GM23248 (cell line): Measurements from ENCODE around the gene CDK14. TPM values are rescaled to one million over a fixed set of nuclear protein-coding genes. Genes with fewer than 3 reads are reported as not detected.

Experiments used
- DNase-seq: peaks from one replicate; pipeline ENCODE4 v3.0.0-alpha.2; 2015
- H2AFZ ChIP-seq: fragments of 200-600 bp; sonication (generic); 2 replicates; pipeline ENCODE4 v1.6.1; 2016; ENCODE audit warnings: antibody characterized with exemption
- H3F3A ChIP-seq: fragments of 200-600 bp; sonication (generic); 2 replicates; pipeline ENCODE4 v1.6.1; 2016; ENCODE audit warnings: mild to moderate bottlenecking, antibody characterized with exemption, mixed run types; ENCODE audit not compliant: insufficient read depth
- H3K27ac ChIP-seq: fragments of 200-600 bp; sonication (generic); 2 replicates; pipeline ENCODE4 v1.5.1; 2016; ENCODE audit warnings: mild to moderate bottlenecking
- H3K27me3 ChIP-seq: fragments of 200-600 bp; sonication (generic); replicated peaks from 2 replicates; pipeline ENCODE4 v1.6.1; 2016; ENCODE audit warnings: mild to moderate bottlenecking; ENCODE audit not compliant: insufficient read depth
- H3K36me3 ChIP-seq: fragments of 200-600 bp; sonication (generic); 2 replicates; pipeline ENCODE4 v1.6.1; 2016; ENCODE audit warnings: low read depth, mild to moderate bottlenecking
- H3K4me1 ChIP-seq: fragments of 200-600 bp; sonication (generic); 2 replicates; pipeline ENCODE4 v1.6.1; 2016; ENCODE audit warnings: mild to moderate bottlenecking; ENCODE audit not compliant: insufficient read depth
- H3K4me2 ChIP-seq: fragments of 200-600 bp; sonication (generic); one replicate; pipeline ENCODE4 v1.6.1; 2016; ENCODE audit warnings: mild to moderate bottlenecking; ENCODE audit not compliant: unreplicated experiment
- H3K4me3 ChIP-seq: fragments of 200-600 bp; sonication (generic); 2 replicates; pipeline ENCODE4 v1.5.1; 2016; ENCODE audit warnings: mild to moderate bottlenecking
- H3K79me2 ChIP-seq: fragments of 200-600 bp; sonication (generic); 2 replicates; pipeline ENCODE4 v1.6.1; 2016; ENCODE audit warnings: mild to moderate bottlenecking; ENCODE audit not compliant: insufficient read depth
- H3K9ac ChIP-seq: fragments of 200-600 bp; sonication (generic); 2 replicates; pipeline ENCODE4 v1.6.1; 2016; ENCODE audit warnings: mild to moderate bottlenecking
- H3K9me2 ChIP-seq: fragments of 200-600 bp; sonication (generic); 2 replicates; pipeline ENCODE4 v1.6.1; 2016; ENCODE audit warnings: mixed run types, mild to moderate bottlenecking, moderate library complexity; ENCODE audit not compliant: insufficient read depth
- H3K9me3 ChIP-seq: fragments of 200-600 bp; sonication (generic); one replicate; pipeline ENCODE4 v1.6.1; 2017; ENCODE audit warnings: low read depth
- H4K20me1 ChIP-seq: fragments of 200-600 bp; sonication (generic); 2 replicates; pipeline ENCODE4 v1.6.0; 2016; ENCODE audit not compliant: insufficient read depth
- EZH2 ChIP-seq: fragments of 200-600 bp; sonication (generic); IDR thresholded peaks from 2 replicates; pipeline ENCODE4 v1.6.1; 2018; ENCODE audit warnings: antibody characterized with exemption, mild to moderate bottlenecking; ENCODE audit not compliant: insufficient read depth, poor library complexity, severe bottlenecking
- EZH2phosphoT487 ChIP-seq: fragments of 200-600 bp; sonication (generic); IDR thresholded peaks from 2 replicates; pipeline ENCODE4 v1.6.1; 2018; ENCODE audit warnings: antibody characterized with exemption, moderate library complexity, mild to moderate bottlenecking, low read depth; ENCODE audit not compliant: insufficient read depth
- WGBS, 2 experiments: methylation state at CpG; one replicate each; pipeline ENCODE4 v1.1.6; 2015 to 2017; ENCODE audit warnings: low lambda C conversion rate in 2 of 2, low coverage in 1 of 2; ENCODE audit errors: missing lambda C conversion rate in 2 of 2; 5-methylcytosine and 5-hydroxymethylcytosine counted together
- in situ Hi-C: fragments of 300-500 bp; cut with MboI; formaldehyde crosslinking; loops from 2 replicates; pipeline ENCODE4 v1.15.0; 2020
- polyA plus RNA-seq: library from polyadenylated mRNA; unstranded; fragments of >200 nt; fragmentation: Nextera tagmentation; extraction: Ambion mirVana; gene quantifications from 2 replicates; pipeline ENCODE4 v1.2.1, GENCODE V29; 2016
- total RNA-seq: library from RNA; depleted of rRNA; stranded (reverse); fragments of >200 nt; shearing (Covaris generic); gene quantifications from 2 replicates; pipeline ENCODE4 v1.2.3, GENCODE V29; 2014

Gene CDK14
- total and polyA plus RNA-seq, 2 experiments from 2014 or later, result 19.9 to 21.2 TPM

DNA sequence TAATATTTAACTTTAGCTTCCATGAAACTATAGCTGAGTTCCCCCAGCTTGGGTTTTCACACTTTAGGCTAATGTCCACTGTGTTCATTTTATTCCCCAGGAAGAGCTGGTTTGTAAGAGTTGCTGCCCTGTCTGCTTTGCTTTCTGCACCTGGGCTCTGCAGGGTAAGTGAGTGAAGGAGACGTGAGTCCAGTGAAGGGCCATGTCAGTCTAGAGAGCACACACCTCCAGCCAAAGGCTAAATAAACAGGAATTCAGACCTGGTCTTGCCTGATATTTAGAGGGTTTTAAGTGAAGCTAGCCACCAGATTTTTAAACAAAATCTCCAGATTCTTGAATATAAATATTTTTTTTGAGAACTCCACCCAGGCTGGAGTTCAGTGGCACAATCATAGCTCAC lies 643.7 kb downstream of the CDK14 start:
- Histone ChIP-seq H3K79me2 (no peaks in the 10 kb centered on the region), H3F3A (peaks cover 43% of the 10 kb centered on the region), H3K9me3 (no peaks in the 10 kb centered on the region), H2AFZ (no peak overlapping the region), H3K9me2 (no peaks in the 10 kb centered on the region), H3K4me2 (peak overlapping the region; percentile 43), H3K27ac (peak overlapping the region; percentile 58), H3K4me3 (0 out of 2 replicates have a peak overlapping the region, but pooled peaks have one; percentile 1), H3K27me3 (no peaks in the 10 kb centered on the region), H3K9ac (no peak overlapping the region), H3K36me3 (no peaks in the 10 kb centered on the region), H4K20me1 (no peaks in the 10 kb centered on the region), H3K4me1 (peaks cover 59% of the 10 kb centered on the region)
- no peak for DNase-seq
- no peak for TF ChIP-seq EZH2phosphoT487
- TF ChIP-seq EZH2, result no peak
- 89 to 100% methylated on average over 1 of the region's 1 CpG for WGBS, 2 experiments
- in situ Hi-C loops, result no loop called here

- Histone ChIP-seq H3K27me3 (no peaks in the 10 kb centered on the region), H4K20me1 (no peaks in the 10 kb centered on the region), H3F3A (peaks cover 43% of the 10 kb centered on the region), H3K9me3 (no peaks in the 10 kb centered on the region), H3K4me2 (peak overlapping the region; percentile 43), H3K9me2 (no peaks in the 10 kb centered on the region), H3K4me1 (peaks cover 59% of the 10 kb centered on the region), H3K36me3 (no peaks in the 10 kb centered on the region), H3K4me3 (peak overlapping the region; percentile 15; the same call in 1 of the 2 replicates), H3K9ac (peak overlapping the region; percentile 41; the same call in 1 of the 2 replicates), H3K79me2 (no peaks in the 10 kb centered on the region), H3K27ac (peak overlapping the region; percentile 58), H2AFZ (peak overlapping the region; percentile 43)
- 2 to 3% methylated on average over 2 of the region's 2 CpGs for WGBS, 2 experiments
- in situ Hi-C loops, result no loop called here
- TF ChIP-seq EZH2 (no peak), EZH2phosphoT487 (no peak)
- peak; percentile 83 for DNase-seq
Measured at GRCh38 chr7:91240376-91240941, 644.3 kb downstream of the CDK14 start.

DNA sequence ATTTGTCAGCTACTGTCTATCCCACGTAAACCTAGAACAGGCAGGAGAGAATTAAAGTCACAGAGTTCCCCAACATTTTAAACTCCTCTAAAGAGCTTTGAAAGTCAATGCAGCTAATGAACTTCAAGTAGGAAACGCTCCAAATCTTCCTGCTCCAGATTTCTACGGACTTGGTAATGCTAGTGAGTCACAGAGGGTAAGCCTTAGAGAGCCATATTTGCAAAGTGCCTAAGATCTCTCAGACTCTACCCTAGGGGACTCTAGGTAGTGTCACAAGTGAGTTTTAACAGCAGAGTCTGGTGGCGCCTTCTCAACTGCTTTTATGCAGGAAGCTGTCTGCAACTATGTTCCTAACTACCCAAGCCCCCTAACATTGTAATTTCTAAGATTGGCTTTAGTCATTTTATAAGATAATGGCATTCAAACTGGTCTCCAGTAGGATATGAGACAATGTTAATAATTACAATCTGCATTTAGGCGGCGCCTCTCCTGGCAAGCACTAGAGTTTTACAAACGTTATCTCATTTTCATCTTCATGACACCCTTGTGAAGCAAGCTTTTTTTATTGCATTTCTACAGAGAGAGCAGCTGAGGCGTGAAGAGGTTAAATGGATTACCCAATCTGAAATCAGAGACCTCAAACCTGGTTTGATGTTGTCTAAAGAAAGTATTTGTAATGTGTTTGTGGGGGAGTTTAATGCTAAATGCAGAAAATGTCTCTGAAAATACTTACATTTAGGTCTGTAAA lies 646.1 kb downstream of the CDK14 start:
- H3F3A ChIP-seq, result peaks cover 43% of the 10 kb centered on the region
- no peaks in the 10 kb centered on the region for H3K36me3 ChIP-seq
- 47 to 48% methylated on average over 8 of the region's 8 CpGs for WGBS, 2 experiments
- H3K79me2 ChIP-seq, result no peaks in the 10 kb centered on the region
- in situ Hi-C loops, result no loop called here
- peaks cover 59% of the 10 kb centered on the region for H3K4me1 ChIP-seq
- peak overlapping the region; percentile 40 for H3K4me2 ChIP-seq
- peak; percentile 89 for DNase-seq
- H4K20me1 ChIP-seq, result no peaks in the 10 kb centered on the region
- TF ChIP-seq EZH2phosphoT487, result no peak
- no peak for TF ChIP-seq EZH2
- H3K27ac ChIP-seq, result peak overlapping the region; percentile 39; the same call in 1 of the 2 replicates
- H3K4me3 ChIP-seq, result no peak overlapping the region
- no peaks in the 10 kb centered on the region for H3K9me2 ChIP-seq
- H3K27me3 ChIP-seq, result no peaks in the 10 kb centered on the region
- no peaks in the 10 kb centered on the region for H3K9me3 ChIP-seq
- H3K9ac ChIP-seq, result no peak overlapping the region
- H2AFZ ChIP-seq, result no peak overlapping the region

DNA sequence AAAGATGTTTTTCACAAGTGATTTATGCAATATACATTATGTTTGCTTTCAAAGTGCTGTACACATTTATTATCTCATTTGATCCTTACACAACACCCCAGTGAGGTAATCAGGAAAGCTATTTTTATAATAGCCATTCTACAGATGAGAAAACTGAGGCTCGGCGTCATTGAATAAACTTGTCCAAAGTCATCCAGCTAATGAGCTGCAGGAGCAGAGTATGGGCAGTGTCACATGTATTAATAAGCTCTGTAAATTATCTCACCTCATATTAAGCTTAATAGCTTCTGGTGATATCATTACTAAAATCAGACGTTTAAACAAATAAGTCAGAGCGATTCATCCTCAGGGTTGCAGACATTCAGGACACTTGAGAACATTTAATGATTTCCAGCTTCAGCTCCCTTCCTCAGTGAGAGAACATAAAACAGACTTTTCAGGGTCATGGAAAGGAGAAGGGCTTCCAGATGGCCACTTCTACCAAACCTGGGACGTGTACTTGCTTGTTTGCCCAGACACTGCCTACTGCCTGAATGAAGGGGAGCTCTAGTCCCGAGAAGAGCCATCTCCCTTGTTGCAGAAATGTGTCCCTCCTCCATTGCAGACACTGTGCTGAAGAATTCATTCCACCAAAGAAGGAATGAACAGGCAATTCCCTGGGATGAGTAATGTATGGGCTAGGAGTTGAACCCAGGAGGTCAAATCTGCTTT lies 647.6 kb downstream of the CDK14 start:
- Histone ChIP-seq H3K27me3 (no peaks in the 10 kb centered on the region), H3K4me3 (no peak overlapping the region), H3K9ac (no peak overlapping the region), H3K9me2 (no peaks in the 10 kb centered on the region), H3K27ac (no peak overlapping the region), H3F3A (peaks cover 43% of the 10 kb centered on the region), H2AFZ (peak overlapping the region; percentile 23; the same call in 1 of the 2 replicates), H3K36me3 (no peaks in the 10 kb centered on the region), H3K9me3 (no peaks in the 10 kb centered on the region), H4K20me1 (no peaks in the 10 kb centered on the region), H3K4me1 (peaks cover 57% of the 10 kb centered on the region), H3K79me2 (no peaks in the 10 kb centered on the region), H3K4me2 (peak overlapping the region; percentile 15)
- DNase-seq, result peak; percentile 56
- in situ Hi-C loops, result no loop called here
- 30 to 31% methylated on average over 6 of the region's 6 CpGs for WGBS, 2 experiments
- no peak for TF ChIP-seq EZH2phosphoT487
- TF ChIP-seq EZH2, result no peak
